Suprapubic skin (tissue), 4 donors: ENCODE data around the gene UQCRHL. TPM values are rescaled to one million over a fixed set of nuclear protein-coding genes. Genes with fewer than 3 reads are reported as not detected.

Experiments
- DNase-seq, 2 donors: peaks; one replicate each; pipeline ENCODE4 v3.0.0-alpha.2; 2019; ENCODE audit warnings: low spot score in 2 of 2
- H3K27ac ChIP-seq: fragments of 200-600 bp; sonication (generic); one replicate; pipeline ENCODE4 v1.5.1; 2019
- H3K27me3 ChIP-seq: fragments of 200-600 bp; sonication (generic); one replicate; pipeline ENCODE4 v1.5.1; 2019
- H3K36me3 ChIP-seq: fragments of 200-600 bp; sonication (generic); one replicate; pipeline ENCODE4 v1.5.1; 2019
- H3K4me1 ChIP-seq: fragments of 200-600 bp; sonication (generic); one replicate; pipeline ENCODE4 v1.5.1; 2019
- H3K4me3 ChIP-seq: fragments of 200-600 bp; sonication (generic); one replicate; pipeline ENCODE4 v1.5.1; 2019; ENCODE audit warnings: mild to moderate bottlenecking
- H3K9me3 ChIP-seq: fragments of 200-600 bp; sonication (generic); one replicate; pipeline ENCODE4 v1.5.1; 2019
- EP300 ChIP-seq: sonication (generic); formaldehyde crosslinking; IDR thresholded peaks from one replicate; pipeline ENCODE4 v1.6.1; 2017; ENCODE audit warnings: antibody characterized with exemption
- POLR2A ChIP-seq, 2 donors: fragments of 450-650 bp; IDR thresholded peaks; one replicate each; pipeline ENCODE4 v1.6.1; 2017; ENCODE audit warnings: antibody characterized with exemption in 2 of 2, mild to moderate bottlenecking in 2 of 2, moderate library complexity in 2 of 2
- POLR2AphosphoS5 ChIP-seq, 3 donors: sonication (generic); formaldehyde crosslinking; IDR thresholded peaks; one replicate each; pipeline ENCODE4 v1.6.1; 2017; ENCODE audit warnings: antibody characterized with exemption in 3 of 3
- WGBS: methylation state at CpG from one replicate; pipeline ENCODE4 v1.1.5; 2018; 5-methylcytosine and 5-hydroxymethylcytosine counted together
- total RNA-seq, 4 donors: library from RNA; depleted of rRNA; stranded (reverse); fragments of >200 nt; gene quantifications; one replicate each; pipeline ENCODE4 v1.1.0, GENCODE V29; 2016
- TF ChIP-seq, protein P1 (sequence below), 2 donors: fragments of 200-600 bp in 1 of 2; fragments of 450-650 bp in 1 of 2; sonication (generic) in 1 of 2; IDR thresholded peaks; one replicate each; pipeline ENCODE4 v1.5.1; 2016 to 2019; ENCODE audit warnings: antibody characterized with exemption in 2 of 2, mild to moderate bottlenecking in 1 of 2, moderate library complexity in 1 of 2

UQCRHL gene
- total RNA-seq, 4 donors from 2014 or later: 0.68 to 3.2 (median 1.3) TPM

DNA sequence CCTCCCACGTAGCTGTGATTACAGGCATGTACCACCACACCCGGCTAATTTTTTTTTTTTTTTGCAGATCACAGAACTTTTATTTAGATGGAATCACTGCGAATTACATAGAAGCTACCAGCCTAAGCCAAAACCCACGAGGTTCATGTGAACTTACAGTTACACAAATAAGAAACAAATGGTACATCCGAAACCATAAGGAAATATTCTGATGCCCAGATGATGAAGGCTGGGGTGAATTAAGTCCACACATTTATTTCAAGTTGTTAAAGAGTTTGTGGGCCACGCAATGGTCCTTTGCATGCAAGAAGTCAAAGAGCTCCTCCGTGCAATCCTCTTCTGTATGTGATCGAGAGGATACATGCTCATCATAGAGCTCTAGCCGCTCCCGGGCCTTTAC, 328 bp downstream of the UQCRHL start:
- no peaks in the 10 kb centered on the region for H3K4me1 ChIP-seq
- TF ChIP-seq POLR2A (IDR thresholded peaks at IDR 0.05): no peak
- H3K36me3 ChIP-seq: no peaks in the 10 kb centered on the region
- no peak for DNase-seq
- H3K27ac ChIP-seq: no peak overlapping the region
- no peak overlapping the region for H3K4me3 ChIP-seq
- no peaks in the 10 kb centered on the region for H3K9me3 ChIP-seq
- H3K27me3 ChIP-seq: no peaks in the 10 kb centered on the region
- 86% methylated on average over 10 of the region's 10 CpGs for WGBS

DNA sequence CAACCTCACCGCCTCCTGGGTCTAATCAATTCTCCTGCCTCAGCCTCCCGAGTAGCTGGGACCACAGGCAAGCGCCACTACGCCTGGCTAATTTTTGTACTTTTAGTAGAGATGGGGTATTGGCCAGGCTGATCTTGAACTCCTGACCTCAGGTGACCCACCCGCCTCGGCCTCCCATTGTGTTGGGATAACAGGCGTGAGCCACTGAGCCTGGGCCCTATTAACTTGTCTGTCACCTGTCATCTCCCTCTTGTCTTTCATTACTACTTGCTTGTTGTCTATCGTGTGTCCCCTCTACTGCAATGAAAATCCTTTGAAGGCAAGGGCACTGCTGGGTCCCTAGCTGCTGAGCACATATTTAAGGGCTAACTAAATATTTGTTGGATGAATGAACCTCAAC, 3.4 kb downstream of the UQCRHL start:
- Histone ChIP-seq H3K27ac (no peak overlapping the region), H3K27me3 (no peaks in the 10 kb centered on the region), H3K4me3 (no peak overlapping the region), H3K36me3 (no peaks in the 10 kb centered on the region), H3K9me3 (no peaks in the 10 kb centered on the region), H3K4me1 (peaks cover 20% of the 10 kb centered on the region)
- DNase-seq: no peak
- 84% methylated on average over 8 of the region's 8 CpGs for WGBS
- TF ChIP-seq POLR2AphosphoS5 (IDR thresholded peaks at IDR 0.05): no peak
- no peak for TF ChIP-seq EP300
- TF ChIP-seq POLR2A (IDR thresholded peaks at IDR 0.05): no peak
- TF ChIP-seq, protein P1, sequence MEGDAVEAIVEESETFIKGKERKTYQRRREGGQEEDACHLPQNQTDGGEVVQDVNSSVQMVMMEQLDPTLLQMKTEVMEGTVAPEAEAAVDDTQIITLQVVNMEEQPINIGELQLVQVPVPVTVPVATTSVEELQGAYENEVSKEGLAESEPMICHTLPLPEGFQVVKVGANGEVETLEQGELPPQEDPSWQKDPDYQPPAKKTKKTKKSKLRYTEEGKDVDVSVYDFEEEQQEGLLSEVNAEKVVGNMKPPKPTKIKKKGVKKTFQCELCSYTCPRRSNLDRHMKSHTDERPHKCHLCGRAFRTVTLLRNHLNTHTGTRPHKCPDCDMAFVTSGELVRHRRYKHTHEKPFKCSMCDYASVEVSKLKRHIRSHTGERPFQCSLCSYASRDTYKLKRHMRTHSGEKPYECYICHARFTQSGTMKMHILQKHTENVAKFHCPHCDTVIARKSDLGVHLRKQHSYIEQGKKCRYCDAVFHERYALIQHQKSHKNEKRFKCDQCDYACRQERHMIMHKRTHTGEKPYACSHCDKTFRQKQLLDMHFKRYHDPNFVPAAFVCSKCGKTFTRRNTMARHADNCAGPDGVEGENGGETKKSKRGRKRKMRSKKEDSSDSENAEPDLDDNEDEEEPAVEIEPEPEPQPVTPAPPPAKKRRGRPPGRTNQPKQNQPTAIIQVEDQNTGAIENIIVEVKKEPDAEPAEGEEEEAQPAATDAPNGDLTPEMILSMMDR (IDR thresholded peaks at IDR 0.05): no peak

DNA sequence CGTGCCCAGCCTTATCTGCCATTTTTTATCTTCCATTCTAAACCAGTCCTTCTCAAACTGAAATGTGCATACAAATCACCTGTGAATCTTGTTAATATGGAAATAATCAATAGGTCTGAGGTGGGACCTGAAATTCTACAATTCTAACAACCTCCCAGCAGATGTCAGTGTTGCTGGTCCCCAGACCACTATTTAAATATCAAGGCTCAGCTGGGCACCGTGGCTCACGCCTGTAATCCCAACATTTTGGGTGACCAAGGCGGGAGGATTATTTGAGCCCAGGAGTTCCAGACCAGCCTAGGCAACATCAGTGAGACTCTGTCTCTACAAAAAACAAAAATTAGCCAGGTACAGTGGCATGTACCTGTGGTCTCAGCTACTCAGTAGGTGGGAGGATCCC, 4.1 kb downstream of the UQCRHL start:
- TF ChIP-seq POLR2AphosphoS5 (IDR thresholded peaks at IDR 0.05) (no peak), EP300 (no peak), POLR2A (IDR thresholded peaks at IDR 0.05) (no peak)
- TF ChIP-seq, protein P1 (IDR thresholded peaks at IDR 0.05): no peak
- Histone ChIP-seq H3K36me3 (no peaks in the 10 kb centered on the region), H3K4me1 (peaks cover 25% of the 10 kb centered on the region), H3K9me3 (no peaks in the 10 kb centered on the region), H3K4me3 (no peak overlapping the region), H3K27ac (no peak overlapping the region), H3K27me3 (no peaks in the 10 kb centered on the region)
- WGBS: 47% methylated on average over 4 of the region's 4 CpGs
- no peak for DNase-seq

DNA sequence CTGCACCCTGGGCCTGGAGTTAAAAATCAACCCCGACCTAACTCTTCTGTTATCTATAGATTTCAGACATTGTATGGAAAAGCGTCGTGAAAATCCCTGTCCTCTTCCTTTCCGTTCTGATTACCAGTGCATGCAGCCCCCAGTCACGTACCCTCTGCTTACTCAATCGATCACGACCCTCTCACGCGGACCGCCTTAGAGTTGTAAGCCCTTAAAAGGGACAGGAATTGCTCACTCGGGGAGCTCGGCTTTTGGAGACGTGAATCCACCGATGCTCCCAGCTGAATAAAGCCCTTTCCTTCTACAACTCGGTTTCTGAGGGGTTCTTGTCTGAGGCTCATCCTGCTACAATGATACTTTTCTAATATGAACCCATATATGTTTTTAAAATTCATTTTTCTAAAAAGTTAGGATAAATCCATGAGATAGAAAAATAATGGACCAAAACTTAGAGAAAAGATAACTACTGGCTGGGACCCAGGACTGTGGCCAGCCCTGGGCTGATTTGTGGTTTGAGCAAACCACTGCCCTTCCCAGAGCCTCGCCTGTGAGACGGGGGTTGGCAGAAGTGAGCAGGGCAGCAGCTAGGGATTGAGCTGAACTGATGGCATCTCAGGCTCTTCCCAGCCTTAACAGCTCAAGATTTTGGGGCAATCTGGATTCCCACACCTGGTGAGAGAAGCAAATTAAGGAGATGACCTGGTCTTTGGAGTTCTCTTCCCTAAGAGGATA, 5.0 kb downstream of the UQCRHL start:
- WGBS: 92% methylated on average over 17 of the region's 17 CpGs
- no peak for DNase-seq
- H3K36me3 ChIP-seq: no peaks in the 10 kb centered on the region
- H3K4me3 ChIP-seq: no peak overlapping the region
- H3K9me3 ChIP-seq: no peaks in the 10 kb centered on the region
- no peak overlapping the region for H3K27ac ChIP-seq
- no peak for TF ChIP-seq POLR2A (IDR thresholded peaks at IDR 0.05)
- no peak for TF ChIP-seq POLR2AphosphoS5 (IDR thresholded peaks at IDR 0.05)
- TF ChIP-seq EP300: no peak
- TF ChIP-seq, protein P1 (IDR thresholded peaks at IDR 0.05): no peak
- peaks cover 35% of the 10 kb centered on the region for H3K4me1 ChIP-seq
- no peaks in the 10 kb centered on the region for H3K27me3 ChIP-seq

DNA sequence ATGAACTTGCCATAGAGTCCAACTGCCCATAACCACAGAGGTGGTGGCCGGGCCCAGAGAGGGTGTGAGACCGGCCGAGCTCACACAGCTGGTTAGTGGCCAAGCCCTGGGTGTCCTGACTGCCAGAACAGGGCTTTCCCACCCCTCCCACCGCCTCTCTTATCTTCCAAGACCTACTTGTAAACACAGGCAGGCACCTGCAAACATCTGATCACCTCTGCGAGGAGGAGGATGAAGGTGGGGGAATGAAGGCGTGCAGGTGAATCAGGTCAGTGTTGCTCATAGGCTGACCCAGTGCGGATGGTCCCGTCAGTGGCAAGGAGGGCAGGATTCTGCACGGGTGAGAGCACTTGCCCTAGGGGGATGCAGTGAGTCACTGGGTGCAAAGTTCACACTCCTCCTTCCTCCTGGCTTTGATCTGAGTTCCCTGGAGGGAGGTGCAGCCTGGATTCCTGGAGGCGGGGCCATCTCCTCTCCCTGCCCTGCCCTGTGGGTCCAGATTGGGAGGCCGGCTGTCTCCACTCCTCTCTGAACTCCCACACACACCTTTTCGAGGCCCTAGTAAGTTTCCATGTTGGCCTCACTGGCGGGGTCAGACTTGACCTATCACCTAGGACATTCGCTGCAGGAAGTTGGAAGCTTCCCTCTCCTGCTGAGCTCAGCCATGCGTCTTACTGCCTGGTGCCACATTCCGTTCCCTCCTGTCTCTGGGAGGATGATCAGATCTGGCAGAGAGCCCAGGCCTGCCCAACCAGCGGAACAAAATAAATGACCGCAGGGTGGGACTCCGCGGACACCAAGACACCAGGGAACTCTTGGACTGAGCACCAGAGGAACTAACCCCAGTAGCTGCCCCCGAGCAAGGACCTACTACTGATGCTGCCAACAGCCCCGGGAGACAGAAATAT, 7.3 kb downstream of the UQCRHL start:
- Histone ChIP-seq H3K36me3 (no peaks in the 10 kb centered on the region), H3K9me3 (no peaks in the 10 kb centered on the region), H3K4me3 (no peak overlapping the region), H3K4me1 (peaks cover 54% of the 10 kb centered on the region), H3K27me3 (no peaks in the 10 kb centered on the region), H3K27ac (peak overlapping the region; percentile 84)
- TF ChIP-seq EP300: peak; percentile 66
- no peak for TF ChIP-seq POLR2AphosphoS5 (IDR thresholded peaks at IDR 0.05)
- 28% methylated on average over 19 of the region's 22 CpGs for WGBS
- DNase-seq: peak in 1 of 2 donors; percentile 73
